ENCODE measurements around the gene CDH8.
"Not testable (repeated sequence)": the region's sequence is repeated elsewhere in the genome, so short reads cannot be mapped to it uniquely, and the experiment has no call there.

Gene CDH8

GRCh38 chr16:61726701-61727100 lies 309.5 kb downstream of the CDH8 start:
- TF ChIP-seq EZH2 (IDR thresholded peaks at IDR 0.05) (no peak), FOXP2 (optimal IDR thresholded peaks at IDR 0.05; ENCODE audit: control extremely low read depth, extremely low read length, insufficient read depth) (no peak), POLR2AphosphoS5 (IDR thresholded peaks at IDR 0.05; ENCODE audit: borderline replicate concordance, low read depth, low read length) (no peak)
- DNase-seq (ENCODE audit: low read depth, low spot score): no peak
- H3K36me3 ChIP-seq (ENCODE audit: insufficient read depth, low read length): no peaks in the 10 kb centered on the region
- H3K4me3 ChIP-seq: no peak overlapping the region
- H3K9ac ChIP-seq (ENCODE audit: insufficient read length): no peak overlapping the region
- no peaks in the 10 kb centered on the region for H3K9me3 ChIP-seq (ENCODE audit: low read depth, low read length)
- H3K27ac ChIP-seq: no peak overlapping the region

GRCh38 chr16:61726125-61726524 lies 310.1 kb downstream of the CDH8 start:
- H3K4me3 ChIP-seq: no peak overlapping the region

GRCh38 chr16:61721544-61721943 lies 314.7 kb downstream of the CDH8 start:
- H3K4me3 ChIP-seq: no peak overlapping the region
- H3K9me3 ChIP-seq (ENCODE audit: low read depth, low read length): no peaks in the 10 kb centered on the region
- no peak overlapping the region for H3K9ac ChIP-seq (ENCODE audit: insufficient read length)
- TF ChIP-seq POLR2AphosphoS5 (IDR thresholded peaks at IDR 0.05; ENCODE audit: borderline replicate concordance, low read depth, low read length) (no peak), EZH2 (IDR thresholded peaks at IDR 0.05) (no peak), FOXP2 (optimal IDR thresholded peaks at IDR 0.05; ENCODE audit: control extremely low read depth, extremely low read length, insufficient read depth) (no peak)
- DNase-seq (ENCODE audit: low read depth, low spot score): no peak
- H3K36me3 ChIP-seq (ENCODE audit: insufficient read depth, low read length): no peaks in the 10 kb centered on the region
- peak overlapping the region; percentile 31; the same call in 1 of the 2 replicates for H3K27ac ChIP-seq

More at GRCh38 chr16:61726125-61726524, 310.1 kb downstream of the CDH8 start:
- no peak for TF ChIP-seq FOXP2 (optimal IDR thresholded peaks at IDR 0.05; ENCODE audit: control extremely low read depth, extremely low read length, insufficient read depth)
- no peak for TF ChIP-seq POLR2AphosphoS5 (IDR thresholded peaks at IDR 0.05; ENCODE audit: borderline replicate concordance, low read depth, low read length)
- no peak for TF ChIP-seq EZH2 (IDR thresholded peaks at IDR 0.05)
- DNase-seq (ENCODE audit: low read depth, low spot score): no peak
- no peaks in the 10 kb centered on the region for H3K36me3 ChIP-seq (ENCODE audit: insufficient read depth, low read length)
- H3K9ac ChIP-seq (ENCODE audit: insufficient read length): no peak overlapping the region
- H3K27ac ChIP-seq: no peak overlapping the region
- H3K9me3 ChIP-seq (ENCODE audit: low read depth, low read length): no peaks in the 10 kb centered on the region

GRCh38 chr16:61715393-61715792 lies 320.8 kb downstream of the CDH8 start:
- no peak for TF ChIP-seq FOXP2 (optimal IDR thresholded peaks at IDR 0.05; ENCODE audit: control extremely low read depth, extremely low read length, insufficient read depth)
- no peak for TF ChIP-seq POLR2AphosphoS5 (IDR thresholded peaks at IDR 0.05; ENCODE audit: borderline replicate concordance, low read depth, low read length)
- no peak for TF ChIP-seq EZH2 (IDR thresholded peaks at IDR 0.05)
- Histone ChIP-seq H3K9me3 (ENCODE audit: low read depth, low read length) (no peaks in the 10 kb centered on the region), H3K9ac (ENCODE audit: insufficient read length) (no peak overlapping the region), H3K27ac (no peak overlapping the region), H3K36me3 (ENCODE audit: insufficient read depth, low read length) (no peaks in the 10 kb centered on the region), H3K4me3 (no peak overlapping the region)
- DNase-seq (ENCODE audit: low read depth, low spot score): no peak

GRCh38 chr16:61713787-61714186 lies 322.5 kb downstream of the CDH8 start:
- DNase-seq (ENCODE audit: low read depth, low spot score): no peak
- no peak overlapping the region for H3K27ac ChIP-seq
- TF ChIP-seq EZH2 (IDR thresholded peaks at IDR 0.05): no peak
- TF ChIP-seq FOXP2 (optimal IDR thresholded peaks at IDR 0.05; ENCODE audit: control extremely low read depth, extremely low read length, insufficient read depth): no peak
- no peak for TF ChIP-seq POLR2AphosphoS5 (IDR thresholded peaks at IDR 0.05; ENCODE audit: borderline replicate concordance, low read depth, low read length)
- H3K4me3 ChIP-seq: no peak overlapping the region
- no peaks in the 10 kb centered on the region for H3K9me3 ChIP-seq (ENCODE audit: low read depth, low read length)
- H3K9ac ChIP-seq (ENCODE audit: insufficient read length): no peak overlapping the region
- no peaks in the 10 kb centered on the region for H3K36me3 ChIP-seq (ENCODE audit: insufficient read depth, low read length)

- H3K9ac ChIP-seq (ENCODE audit: insufficient read length); H3K36me3 ChIP-seq (ENCODE audit: insufficient read depth, low read length); H3K9me3 ChIP-seq (ENCODE audit: low read depth, low read length); H3K4me3 ChIP-seq; H3K27ac ChIP-seq; DNase-seq (ENCODE audit: low read depth, low spot score): not testable (repeated sequence)
Observed at GRCh38 chr16:61699640-61700039, 336.6 kb downstream of the CDH8 start.

GRCh38 chr16:61684541-61684940 lies 351.7 kb downstream of the CDH8 start:
- no peak overlapping the region for H3K4me3 ChIP-seq
- H3K27ac ChIP-seq: no peak overlapping the region
- DNase-seq (ENCODE audit: low read depth, low spot score): no peak
- TF ChIP-seq POLR2AphosphoS5 (IDR thresholded peaks at IDR 0.05; ENCODE audit: borderline replicate concordance, low read depth, low read length) (no peak), EZH2 (IDR thresholded peaks at IDR 0.05) (no peak), FOXP2 (optimal IDR thresholded peaks at IDR 0.05; ENCODE audit: control extremely low read depth, extremely low read length, insufficient read depth) (no peak)
- H3K9me3 ChIP-seq (ENCODE audit: low read depth, low read length): no peaks in the 10 kb centered on the region
- H3K36me3 ChIP-seq (ENCODE audit: insufficient read depth, low read length): no peaks in the 10 kb centered on the region
- no peak overlapping the region for H3K9ac ChIP-seq (ENCODE audit: insufficient read length)

GRCh38 chr16:61681673-61682072 lies 354.6 kb downstream of the CDH8 start:
- H3K27ac ChIP-seq: no peak overlapping the region
- H3K36me3 ChIP-seq (ENCODE audit: insufficient read depth, low read length): no peaks in the 10 kb centered on the region
- no peak overlapping the region for H3K4me3 ChIP-seq
- TF ChIP-seq POLR2AphosphoS5 (IDR thresholded peaks at IDR 0.05; ENCODE audit: borderline replicate concordance, low read depth, low read length) (no peak), EZH2 (IDR thresholded peaks at IDR 0.05) (no peak), FOXP2 (optimal IDR thresholded peaks at IDR 0.05; ENCODE audit: control extremely low read depth, extremely low read length, insufficient read depth) (no peak)
- DNase-seq (ENCODE audit: low read depth, low spot score): no peak
- no peak overlapping the region for H3K9ac ChIP-seq (ENCODE audit: insufficient read length)
- no peaks in the 10 kb centered on the region for H3K9me3 ChIP-seq (ENCODE audit: low read depth, low read length)

GRCh38 chr16:61681124-61681523 lies 355.1 kb downstream of the CDH8 start:
- TF ChIP-seq FOXP2 (optimal IDR thresholded peaks at IDR 0.05; ENCODE audit: control extremely low read depth, extremely low read length, insufficient read depth) (no peak), POLR2AphosphoS5 (IDR thresholded peaks at IDR 0.05; ENCODE audit: borderline replicate concordance, low read depth, low read length) (no peak), EZH2 (IDR thresholded peaks at IDR 0.05) (no peak)
- Histone ChIP-seq H3K27ac (no peak overlapping the region), H3K4me3 (no peak overlapping the region), H3K9me3 (ENCODE audit: low read depth, low read length) (no peaks in the 10 kb centered on the region), H3K36me3 (ENCODE audit: insufficient read depth, low read length) (no peaks in the 10 kb centered on the region), H3K9ac (ENCODE audit: insufficient read length) (no peak overlapping the region)
- DNase-seq (ENCODE audit: low read depth, low spot score): no peak
